Heart left ventricle (tissue), 16 donors: ENCODE results near the gene MYCBP2. TPM values are rescaled to one million over a fixed set of nuclear protein-coding genes. Genes with fewer than 3 reads are reported as not detected.

Experiments used
- ATAC-seq, 4 donors: fragments of 200-7000 bp; cut with Tn5 transposase; one replicate each; pipeline ENCODE4 v1.9.1; 2020 to 2022; ENCODE audit warnings: moderate library complexity in 4 of 4, mild to moderate bottlenecking in 3 of 4, moderate number of reproducible peaks in 1 of 4
- DNase-seq, 5 donors: peaks; one replicate each; pipeline ENCODE4 v3.0.0-alpha.2; 2020
- H3K27ac ChIP-seq, 12 donors: fragments of 200-600 bp; sonication (generic) in 4 of 12; one replicate each; pipeline versions ENCODE4 v1.5.0 to v1.8.0; 2016 to 2022; ENCODE audit warnings: mild to moderate bottlenecking in 2 of 12
- H3K27me3 ChIP-seq, 9 donors: fragments of 200-600 bp; sonication (generic) in 2 of 9; one replicate each; pipeline versions ENCODE4 v1.5.1 to v1.8.0; 2016 to 2022; ENCODE audit warnings: mild to moderate bottlenecking in 3 of 9
- H3K36me3 ChIP-seq, 9 donors: fragments of 200-600 bp; sonication (generic) in 2 of 9; one replicate each; pipeline versions ENCODE4 v1.5.0 to v1.8.0; 2018 to 2022; ENCODE audit warnings: mild to moderate bottlenecking in 2 of 9
- H3K4me1 ChIP-seq, 12 donors: fragments of 200-600 bp; sonication (generic) in 4 of 12; one replicate each; pipeline versions ENCODE4 v1.5.0 to v1.8.0; 2016 to 2022; ENCODE audit warnings: mild to moderate bottlenecking in 3 of 12
- H3K4me3 ChIP-seq, 12 donors: fragments of 200-600 bp; sonication (generic) in 4 of 12; one replicate each; pipeline versions ENCODE4 v1.5.0 to v1.8.0; 2017 to 2022; ENCODE audit warnings: mild to moderate bottlenecking in 9 of 12, moderate library complexity in 4 of 12
- H3K9me3 ChIP-seq, 12 donors: fragments of 200-600 bp; sonication (generic) in 4 of 12; one replicate each; pipeline versions ENCODE4 v1.5.0 to v1.8.0; 2016 to 2022; ENCODE audit warnings: mild to moderate bottlenecking in 1 of 12
- CTCF ChIP-seq, 12 donors: fragments of 200-600 bp; sonication (generic) in 4 of 12; IDR thresholded peaks; one replicate each; pipeline versions ENCODE4 v1.5.0 to v1.8.0; 2018 to 2022; ENCODE audit warnings: antibody characterized with exemption in 12 of 12, mild to moderate bottlenecking in 5 of 12
- POLR2A ChIP-seq, 2 donors: fragments of 450-650 bp; IDR thresholded peaks; one replicate each; pipeline ENCODE4 v1.6.1; 2017; ENCODE audit warnings: antibody characterized with exemption in 2 of 2, mild to moderate bottlenecking in 2 of 2, moderate library complexity in 2 of 2
- WGBS, 4 donors: extraction: QIAGEN DNeasy Blood & Tissue Kit in 2 of 4; methylation state at CpG; one replicate each; pipeline versions ENCODE4 v1.1.5 to v1.1.7; 2013 to 2018; 5-methylcytosine and 5-hydroxymethylcytosine counted together
- intact Hi-C, 10 donors: fragments of 100-400 bp; cut with DNase I; formaldehyde crosslinking; loops; one replicate each; pipeline versions ENCODE4 v1.11.1 to v1.14.2; 2022
- polyA plus RNA-seq, 2 donors: library from polyadenylated mRNA; stranded (reverse); fragments of 200-250 nt; gene quantifications; one replicate each; pipeline ENCODE4 v1.2.3, GENCODE V29; 2013
- total RNA-seq, 9 donors: library from RNA; depleted of rRNA in 2 of 9; stranded (reverse); fragments of >200 nt in 2 of 9; fragmentation: NEBNext Ultra II Directional in 3 of 9; extraction: Animal tissue kit (Norgen Biotek cat#: 25700) in 3 of 9; gene quantifications; one replicate each; pipeline versions ENCODE4 v1.1.0 to v1.2.4, GENCODE V29; 2016 to 2023
- donor health status: ischemic (EF 13 %, LVEDD 7.1; RV severe dilation, severe dysfunction).
- donor health status: healthy with polysubstance abuse.
- donor health status: DM: no; HTN: yes; CAD: no.
- donor health status: DM: no; HTN: no; CAD: no.
- donor health status: ischemic (EF 25% LVEDD 6.9; RV normal size, moderate dysfunction).
- donor health status: ischemic (EF 25% LVEDD 5.7; RV mildly dilated, moderate dysfunction).
- donor health status: healthy.
- donor health status: DM: yes; HTN: yes; CAD: no.
- donor health status: ischemic (EF 35%, LVEDD 5.7; RV mildly dilated, moderate dysfunction).
- donor health status: nonischemic (EF 11% LVEDD 7.7; RV severe dilation, severe dysfunction).
- donor health status: DM: yes; HTN: yes; CAD: no.
- donor health status: PGD.
- donor health status: ischemic (EF 29% LVEDD 5.4; RV normal size, mild dysfunction).
- donor health status: nonischemic (EF 23%, LVEDD 6.1; RV moderate dilation, normal function).

Gene MYCBP2
- total and polyA plus RNA-seq, 11 donors, result 15.7 to 85.6 (median 58.2) TPM

- H3K4me3 ChIP-seq, result no peak overlapping the region
- WGBS, 4 donors, result 89 to 96% (median 94%) methylated on average over 4 of the region's 4 CpGs
- intact Hi-C loops, result no loop called here
These were observed 231.6 kb downstream of the MYCBP2 start for GRCh38 chr13:77095288-77095687.

GRCh38 chr13:77094773-77095172 is 232.1 kb downstream of the MYCBP2 start:
- Histone ChIP-seq H3K9me3 (no peaks in the 10 kb centered on the region), H3K36me3 (peaks cover 0 to 98% (median 69%) of the 10 kb centered on the region in 9 donors), H3K27ac (no peak overlapping the region), H3K4me3 (no peak overlapping the region), H3K4me1 (no peaks in the 10 kb centered on the region), H3K27me3 (no peaks in the 10 kb centered on the region)
- intact Hi-C loops, result no loop called here
- DNase-seq (no peak), ATAC-seq (no peak)
- TF ChIP-seq POLR2A (IDR thresholded peaks at IDR 0.05) (no peak), CTCF (IDR thresholded peaks at IDR 0.05) (no peak)
- 94 to 98% (median 97%) methylated on average over 3 of the region's 3 CpGs for WGBS, 4 donors

More at GRCh38 chr13:77095288-77095687, 231.6 kb downstream of the MYCBP2 start:
- no peaks in the 10 kb centered on the region for H3K27me3 ChIP-seq
- no peaks in the 10 kb centered on the region for H3K4me1 ChIP-seq
- H3K27ac ChIP-seq, result no peak overlapping the region
- no peaks in the 10 kb centered on the region for H3K9me3 ChIP-seq
- ATAC-seq (no peak), DNase-seq (no peak)
- H3K36me3 ChIP-seq, result peaks cover 0 to 100% (median 72%) of the 10 kb centered on the region in 9 donors
- TF ChIP-seq POLR2A (IDR thresholded peaks at IDR 0.05), result no peak
- no peak for TF ChIP-seq CTCF (IDR thresholded peaks at IDR 0.05)

GRCh38 chr13:77093735-77094134 is 233.2 kb downstream of the MYCBP2 start:
- no peak for TF ChIP-seq CTCF (IDR thresholded peaks at IDR 0.05)
- no peak for TF ChIP-seq POLR2A (IDR thresholded peaks at IDR 0.05)
- Histone ChIP-seq H3K27me3 (no peaks in the 10 kb centered on the region), H3K36me3 (peaks cover 0 to 96% (median 68%) of the 10 kb centered on the region in 9 donors), H3K4me3 (no peak overlapping the region), H3K4me1 (no peaks in the 10 kb centered on the region), H3K9me3 (no peaks in the 10 kb centered on the region), H3K27ac (no peak overlapping the region)
- DNase-seq (no peak), ATAC-seq (no peak)
- 84 to 96% (median 87%) methylated on average over 1 of the region's 1 CpG for WGBS, 4 donors
- intact Hi-C loops, result no loop called here

- intact Hi-C loops, result no loop called here
- no peak overlapping the region for H3K4me3 ChIP-seq
These were observed 242.1 kb downstream of the MYCBP2 start for GRCh38 chr13:77084755-77085154.

More at GRCh38 chr13:77084755-77085154, 242.1 kb downstream of the MYCBP2 start:
- ATAC-seq (peak; percentile 64 to 94 (median 79)), DNase-seq (no peak)
- TF ChIP-seq POLR2A (IDR thresholded peaks at IDR 0.05), result no peak
- no peak for TF ChIP-seq CTCF (IDR thresholded peaks at IDR 0.05)
- no peaks in the 10 kb centered on the region for H3K27me3 ChIP-seq
- WGBS, 4 donors, result 89 to 100% (median 96%) methylated on average over 2 of the region's 2 CpGs
- peaks cover 0 to 5% (median 0%) of the 10 kb centered on the region in 12 donors for H3K9me3 ChIP-seq
- H3K36me3 ChIP-seq, result peaks cover 0 to 97% (median 94%) of the 10 kb centered on the region in 9 donors
- no peak overlapping the region for H3K27ac ChIP-seq
- peaks cover 0 to 4% (median 0%) of the 10 kb centered on the region in 12 donors for H3K4me1 ChIP-seq
